HG03196 (cell line): ENCODE results near the gene CPSF3.
"Not testable (repeated sequence)": the region's sequence is repeated elsewhere in the genome, so short reads cannot be mapped to it uniquely, and the experiment has no call there.

ENCODE experiments used
- ATAC-seq: cut with Tn5 transposase; IDR thresholded peaks from one replicate; pipeline ENCODE4 v1.9.1; 2021; ENCODE audit not compliant: unreplicated experiment

The CPSF3 gene

GRCh38 chr2:9392898-9393765 lies 30.3 kb upstream of the CPSF3 start:
- ATAC-seq = no peak

DNA sequence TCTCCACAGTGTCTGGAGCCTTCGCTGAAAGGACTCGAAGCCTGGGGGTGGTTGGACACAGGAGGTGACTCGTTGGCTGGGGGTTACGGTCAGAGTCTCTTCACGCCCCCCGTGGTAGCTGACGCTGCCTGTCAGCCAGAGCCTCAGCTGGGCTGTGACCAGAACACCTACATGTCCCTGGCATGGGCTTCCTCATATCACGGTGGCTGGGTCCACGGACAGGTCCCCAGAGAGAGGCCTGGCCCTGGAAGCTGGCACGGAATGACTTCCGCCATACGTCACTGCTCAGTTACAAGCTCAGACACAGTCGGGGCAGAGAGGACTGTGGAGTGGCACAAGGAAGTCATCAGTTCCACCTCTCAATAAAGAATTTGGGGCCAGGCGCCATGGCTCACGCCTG lies 28.6 kb upstream of the CPSF3 start:
- ATAC-seq = no peak

- ATAC-seq = no peak
These were observed 26.3 kb upstream of the CPSF3 start for GRCh38 chr2:9397201-9397600.

GRCh38 chr2:9398251-9398650 lies 25.2 kb upstream of the CPSF3 start:
- ATAC-seq = not testable (repeated sequence)

- ATAC-seq = no peak
These were observed 24.3 kb upstream of the CPSF3 start for GRCh38 chr2:9398881-9399780.

GRCh38 chr2:9400268-9401058 lies 23.0 kb upstream of the CPSF3 start:
- ATAC-seq = no peak

GRCh38 chr2:9401059-9401547 lies 22.4 kb upstream of the CPSF3 start:
- ATAC-seq = no peak

GRCh38 chr2:9401646-9402371 lies 21.6 kb upstream of the CPSF3 start:
- no peak for ATAC-seq

DNA sequence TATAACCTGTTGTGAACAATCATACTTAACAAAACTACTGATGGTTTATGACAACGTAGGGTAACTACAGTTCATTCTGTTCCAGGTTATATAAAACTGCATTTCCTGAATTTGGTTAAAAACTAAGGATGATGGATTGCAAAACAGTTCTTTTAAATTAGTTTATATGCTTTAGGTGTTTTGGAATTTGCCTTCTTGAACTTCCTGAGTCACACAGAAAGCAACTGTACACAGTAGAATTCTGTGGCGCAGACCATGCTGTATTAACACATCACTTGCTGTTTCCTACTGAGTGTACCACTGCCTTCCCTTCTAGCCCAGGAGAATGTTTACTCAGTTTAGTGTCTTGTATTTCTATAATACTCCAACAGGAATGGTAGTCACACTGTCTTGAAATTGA lies 19.5 kb upstream of the CPSF3 start:
- no peak for ATAC-seq

DNA sequence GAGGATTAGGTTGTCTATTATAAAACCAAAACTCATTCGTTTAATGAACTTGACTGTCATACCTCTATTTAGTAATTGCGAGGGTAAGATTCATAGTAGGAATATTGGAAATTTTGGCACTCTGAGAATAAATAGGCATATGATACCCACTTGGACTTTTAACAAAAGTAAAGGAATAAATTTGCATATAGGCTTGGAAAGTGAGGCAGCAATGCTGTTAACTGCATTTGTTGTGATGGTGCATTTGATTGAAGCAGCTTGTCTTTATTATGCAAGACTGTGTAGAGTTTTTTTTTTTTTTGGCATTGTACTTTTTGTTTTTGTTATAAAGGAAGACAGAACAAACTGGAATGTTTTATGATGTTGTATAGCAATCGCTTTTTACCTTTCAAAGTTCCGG lies 19.0 kb upstream of the CPSF3 start:
- ATAC-seq = no peak

GRCh38 chr2:9405636-9406035 lies 17.8 kb upstream of the CPSF3 start:
- ATAC-seq = no peak

GRCh38 chr2:9406529-9407362 lies 16.7 kb upstream of the CPSF3 start:
- no peak for ATAC-seq

DNA sequence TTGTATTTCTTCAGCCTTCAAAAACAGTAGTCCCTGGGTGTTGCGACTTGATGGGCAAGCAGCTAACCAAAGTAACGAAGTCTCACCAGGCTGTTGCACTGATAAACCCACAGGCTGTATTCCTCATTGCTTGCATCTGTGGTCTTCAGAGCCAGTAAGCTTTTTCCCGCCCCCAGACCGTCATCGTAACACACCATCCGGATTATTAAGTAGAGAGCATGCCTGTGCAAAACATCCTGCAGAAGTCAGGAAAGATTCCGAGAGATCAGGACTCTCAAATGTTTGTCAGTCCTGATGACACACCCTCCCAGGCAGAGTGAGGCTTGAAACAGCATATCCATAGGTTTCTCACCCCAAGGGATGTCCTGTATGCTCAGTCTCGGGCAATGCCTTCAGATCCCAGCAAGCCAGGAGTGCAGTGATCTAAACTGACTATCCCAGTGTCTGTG lies 16.1 kb upstream of the CPSF3 start:
- ATAC-seq = no peak

GRCh38 chr2:9408641-9409151 lies 14.8 kb upstream of the CPSF3 start:
- ATAC-seq = no peak

DNA sequence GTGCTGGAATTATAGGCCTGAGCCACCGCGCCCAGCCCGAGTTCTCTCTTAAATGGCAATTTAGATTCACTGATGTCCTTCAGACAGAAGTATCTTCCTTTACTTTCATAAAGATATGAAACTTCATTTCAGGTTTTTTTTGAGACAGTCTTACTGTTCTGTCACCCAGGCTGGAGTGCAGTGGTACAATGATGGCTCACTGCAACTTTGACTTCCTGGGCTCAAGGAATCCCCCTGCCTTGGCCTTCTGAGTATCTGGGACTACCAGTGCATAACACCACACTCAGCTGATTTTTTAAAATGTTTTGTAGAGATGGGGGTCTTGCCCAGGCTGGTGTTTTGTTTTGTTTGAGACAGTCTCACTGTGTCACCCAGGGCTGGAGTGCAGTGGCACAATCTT lies 13.3 kb upstream of the CPSF3 start:
- no peak for ATAC-seq

DNA sequence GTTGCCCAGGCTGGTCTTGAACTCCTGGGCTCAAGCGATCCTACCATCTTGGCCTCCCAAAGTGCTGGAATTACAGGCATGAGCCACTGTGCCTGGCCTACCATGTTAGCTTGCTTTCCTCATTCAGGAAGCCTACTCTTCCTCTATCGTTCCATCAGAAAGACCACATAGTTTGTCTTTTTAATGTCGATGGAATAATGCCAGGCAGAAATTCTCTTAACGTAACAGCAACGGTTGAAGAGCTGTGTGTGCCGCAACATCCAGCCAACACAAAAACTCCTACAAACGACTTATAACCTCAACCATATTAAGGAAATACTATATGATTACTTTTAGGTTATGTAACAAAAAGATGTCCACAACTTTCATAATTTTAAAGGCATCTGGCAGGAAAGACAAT lies 10.7 kb upstream of the CPSF3 start:
- no peak for ATAC-seq

DNA sequence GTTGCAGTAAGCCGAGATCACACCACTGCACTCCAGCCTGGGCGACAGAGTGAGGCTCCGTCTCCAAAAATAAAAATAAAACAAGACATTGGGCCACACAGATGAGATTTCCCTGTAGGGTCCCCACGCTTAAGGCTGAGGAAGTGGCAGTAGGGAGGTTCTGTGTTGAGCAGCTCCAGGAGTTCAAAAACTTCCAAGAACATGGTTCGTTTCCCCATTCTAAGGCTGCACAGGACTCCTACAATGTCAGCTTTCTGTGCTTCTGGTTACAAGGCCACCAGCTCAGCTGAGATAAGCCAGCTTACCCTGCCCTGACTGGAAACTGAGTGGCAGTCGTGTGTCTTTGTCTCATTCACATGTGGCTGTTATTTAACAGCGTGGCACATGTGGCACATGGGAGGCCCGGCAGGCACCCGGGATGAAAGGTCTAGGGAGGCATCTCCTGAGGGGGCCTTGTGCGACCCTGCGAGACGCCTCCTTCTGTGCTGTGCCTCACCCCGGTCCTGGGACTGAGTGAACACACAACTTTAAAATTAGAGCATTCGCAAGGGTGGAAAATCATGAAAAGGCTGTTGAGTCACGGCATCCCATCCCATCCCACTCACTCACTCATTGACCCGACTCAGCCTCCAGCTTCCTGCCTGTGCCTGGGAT lies 7.8 kb upstream of the CPSF3 start:
- ATAC-seq = no peak

- ATAC-seq = no peak
These were observed 7.0 kb upstream of the CPSF3 start for GRCh38 chr2:9416267-9416961.
